Kidney (tissue), 14 donors: ENCODE results near the gene C10orf90. TPM values are rescaled to one million over a fixed set of nuclear protein-coding genes. Genes with fewer than 3 reads are reported as not detected.

Experiments used
- DNase-seq, 5 donors: peaks; one replicate each; pipeline ENCODE4 v3.0.0-alpha.2; 2013 to 2020
- FAIRE-seq: peaks from 2 replicates; lab custom pipeline; 2012; peaks lifted over from hg19 to GRCh38; lab: Jason Lieb, UNC
- H3K27ac ChIP-seq, 2 donors: one replicate each; pipeline ENCODE4 v1.7.0; 2013; ENCODE audit warnings: low read depth in 2 of 2, low read length in 2 of 2, inconsistent platforms in 1 of 2
- H3K27me3 ChIP-seq: one replicate; pipeline ENCODE4 v1.7.1; 2013; ENCODE audit warnings: low read length, inconsistent platforms; ENCODE audit not compliant: control insufficient read depth, insufficient read depth
- H3K36me3 ChIP-seq, 3 donors: one replicate each; pipeline versions ENCODE4 v1.7.0 to v1.7.1; 2013; ENCODE audit warnings: low read length in 3 of 3, control low read depth in 1 of 3, inconsistent platforms in 1 of 3; ENCODE audit not compliant: insufficient read depth in 3 of 3, control insufficient read depth in 2 of 3
- H3K4me1 ChIP-seq, 3 donors: one replicate each; pipeline versions ENCODE4 v1.7.0 to v1.7.1; 2013; ENCODE audit warnings: low read length in 3 of 3, inconsistent platforms in 1 of 3, low read depth in 1 of 3; ENCODE audit not compliant: control insufficient read depth in 2 of 3, insufficient read depth in 2 of 3
- H3K4me3 ChIP-seq, 3 donors: one replicate each; pipeline versions ENCODE4 v1.7.0 to v1.8.1; 2013; ENCODE audit warnings: low read length in 3 of 3, control low read depth in 1 of 3, inconsistent platforms in 1 of 3
- H3K9ac ChIP-seq, 3 donors: one replicate each; pipeline versions ENCODE4 v1.7.0 to v1.7.1; 2013; ENCODE audit warnings: low read length in 3 of 3, control low read depth in 1 of 3, inconsistent platforms in 1 of 3
- H3K9me3 ChIP-seq, 3 donors: one replicate each; pipeline versions ENCODE4 v1.7.0 to v1.7.1; 2013; ENCODE audit warnings: low read length in 3 of 3, control low read depth in 1 of 3, inconsistent platforms in 1 of 3; ENCODE audit not compliant: control insufficient read depth in 2 of 3, insufficient read depth in 1 of 3
- CTCF ChIP-seq: IDR thresholded peaks from 3 replicates; pipeline ENCODE4 v1.5.1; 2012; ENCODE audit warnings: mild to moderate bottlenecking, moderate library complexity, borderline replicate concordance; ENCODE audit not compliant: insufficient read depth; ENCODE audit errors: extremely low read depth
- intact Hi-C: fragments of 100-400 bp; cut with DNase I; formaldehyde crosslinking; loops from one replicate; pipeline ENCODE4 v1.11.1; 2022
- polyA plus RNA-seq: library from polyadenylated mRNA; stranded (reverse); fragments of 350-450 nt; fragmentation: Illumina TruSeq; extraction: RNeasy Lipid Tissue Mini Kit (QIAGEN cat#74804); gene quantifications from one replicate; pipeline ENCODE4 v1.2.3, GENCODE V29; 2014; ENCODE audit warnings: low read depth, low replicate concordance; ENCODE audit not compliant: insufficient read depth
- total RNA-seq: library from RNA; stranded (reverse); fragmentation: NEBNext Ultra II Directional; extraction: Animal tissue kit (Norgen Biotek cat#: 25700); gene quantifications from one replicate; pipeline ENCODE4 v1.2.1, GENCODE V29; 2021
- donor health status: control.
- donor health status: control.
- donor health status: control.
- donor health status: control.
- donor health status: control.
- donor health status: DM: yes; HTN: yes; CAD: no.
- donor health status: Normal renal cell carcinoma (clear cell type).

C10orf90 gene
- total and polyA plus RNA-seq, 2 donors from 2014 or later: 0.30 TPM; not detected in 1

DNA sequence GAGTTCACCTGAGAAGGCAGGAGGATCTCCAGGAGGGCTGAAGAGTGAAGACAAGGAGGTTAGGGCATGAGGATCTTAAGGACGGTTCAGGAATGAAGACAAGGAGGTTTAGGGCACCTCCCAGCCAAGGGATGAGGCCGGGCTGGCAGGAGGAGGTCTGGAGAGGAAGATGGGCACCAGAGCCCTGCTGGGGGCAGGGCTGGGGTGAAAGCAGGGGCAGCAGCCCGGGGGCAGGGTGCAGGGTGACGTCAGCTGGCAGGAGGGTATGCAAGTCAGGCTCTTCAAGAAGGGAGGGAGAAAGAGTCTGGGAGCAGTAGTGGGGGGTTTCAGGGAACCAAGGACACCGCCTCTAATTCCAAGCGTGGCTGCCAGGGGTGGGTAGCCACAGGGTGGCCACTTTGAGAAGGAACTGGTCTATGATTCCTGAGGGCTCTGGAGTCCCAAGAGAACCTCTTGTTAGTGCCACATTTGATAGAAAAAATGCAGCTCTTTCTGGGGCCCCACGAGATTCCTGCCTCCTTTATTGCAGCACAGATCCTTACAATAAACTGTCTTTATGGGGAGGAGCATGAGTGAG lies 101.6 kb downstream of the C10orf90 start:
- FAIRE-seq (no peak), DNase-seq (no peak)
- Histone ChIP-seq H3K9ac (no peak overlapping the region), H3K27me3 (no peaks in the 10 kb centered on the region), H3K9me3 (no peaks in the 10 kb centered on the region), H3K4me1 (no peaks in the 10 kb centered on the region), H3K4me3 (no peak overlapping the region), H3K36me3 (no peaks in the 10 kb centered on the region), H3K27ac (no peak overlapping the region)
- intact Hi-C loops: no loop called here
- no peak for TF ChIP-seq CTCF

GRCh38 chr10:126565871-126566270 lies 104.6 kb downstream of the C10orf90 start:
- Histone ChIP-seq H3K27me3 (no peaks in the 10 kb centered on the region), H3K9me3 (no peaks in the 10 kb centered on the region), H3K36me3 (no peaks in the 10 kb centered on the region), H3K4me3 (no peak overlapping the region), H3K9ac (no peak overlapping the region), H3K4me1 (no peaks in the 10 kb centered on the region), H3K27ac (no peak overlapping the region)
- TF ChIP-seq CTCF: no peak
- FAIRE-seq (no peak), DNase-seq (no peak)
- intact Hi-C loops: no loop called here

GRCh38 chr10:126565441-126565840 lies 105.1 kb downstream of the C10orf90 start:
- H3K9ac ChIP-seq: no peak overlapping the region
- H3K36me3 ChIP-seq: no peaks in the 10 kb centered on the region
- no peaks in the 10 kb centered on the region for H3K27me3 ChIP-seq
- TF ChIP-seq CTCF: no peak
- DNase-seq: peak in 2 of 5 donors; percentile 17 to 41
- FAIRE-seq: no peak
- no peaks in the 10 kb centered on the region for H3K9me3 ChIP-seq
- H3K27ac ChIP-seq: no peak overlapping the region
- H3K4me3 ChIP-seq: no peak overlapping the region
- H3K4me1 ChIP-seq: no peaks in the 10 kb centered on the region
- intact Hi-C loops: no loop called here
